Vagina (tissue), 2 donors: Measurements from ENCODE around the gene PAM16. TPM values are rescaled to one million over a fixed set of nuclear protein-coding genes. Genes with fewer than 3 reads are reported as not detected.
"Not testable (repeated sequence)": the region's sequence is repeated elsewhere in the genome, so short reads cannot be mapped to it uniquely, and the experiment has no call there.

ENCODE experiments used
- DNase-seq, 2 donors: peaks; one replicate each; pipeline ENCODE4 v3.0.0-alpha.2; 2017; ENCODE audit errors: extremely low spot score in 2 of 2
- H3K27ac ChIP-seq: fragments of 200-600 bp; sonication (generic); one replicate; pipeline ENCODE4 v1.5.1; 2019
- H3K27me3 ChIP-seq: fragments of 200-600 bp; sonication (generic); one replicate; pipeline ENCODE4 v1.5.1; 2019
- H3K36me3 ChIP-seq, 2 donors: fragments of 200-600 bp; sonication (generic); one replicate each; pipeline ENCODE4 v1.5.1; 2017 to 2019
- H3K4me1 ChIP-seq: fragments of 200-600 bp; sonication (generic); one replicate; pipeline ENCODE4 v1.5.1; 2019
- H3K4me3 ChIP-seq, 2 donors: fragments of 200-600 bp; sonication (generic); 1 replicate in 1 of 2; 2 replicates in 1 of 2; pipeline ENCODE4 v1.5.1; 2016 to 2019
- H3K9me3 ChIP-seq: fragments of 200-600 bp; sonication (generic); one replicate; pipeline ENCODE4 v1.5.1; 2019
- CTCF ChIP-seq, 3 experiments: fragments of 450-650 bp in 2 of 3; fragments of 200-600 bp in 1 of 3; sonication (generic) in 1 of 3; IDR thresholded peaks; one replicate each; pipeline ENCODE4 v1.5.1; 2017 to 2019; ENCODE audit warnings: antibody characterized with exemption in 3 of 3, mild to moderate bottlenecking in 2 of 3, moderate library complexity in 2 of 3
- POLR2A ChIP-seq, 2 donors: fragments of 450-650 bp; IDR thresholded peaks; one replicate each; pipeline ENCODE4 v1.6.1; 2017; ENCODE audit warnings: antibody characterized with exemption in 2 of 2, mild to moderate bottlenecking in 2 of 2, moderate library complexity in 2 of 2
- POLR2AphosphoS5 ChIP-seq, 2 donors: sonication (generic); formaldehyde crosslinking; IDR thresholded peaks; one replicate each; pipeline ENCODE4 v1.9.0; 2017; ENCODE audit warnings: antibody characterized with exemption in 2 of 2, mild to moderate bottlenecking in 2 of 2, low read depth in 1 of 2; ENCODE audit not compliant: insufficient read depth in 1 of 2
- intact Hi-C: fragments of 100-400 bp; cut with DNase I; formaldehyde crosslinking; loops from one replicate; pipeline ENCODE4 v1.15.1; 2023
- total RNA-seq: library from RNA; depleted of rRNA; stranded (reverse); fragments of >200 nt; gene quantifications from one replicate; pipeline ENCODE4 v1.2.3, GENCODE V29; 2016

PAM16 gene
- 76.1 TPM for total RNA-seq

GRCh38 chr16:4350787-4351659, at the start of gene PAM16:
PAM16 (minus strand) TSS chr16:4351321; CDS start chr16:4351234, 87 bp downstream.
- peaks cover 32% of the 10 kb centered on the region for H3K4me1 ChIP-seq
- intact Hi-C loops = no loop called here

GRCh38 chr16:4399001-4399730, 48.0 kb upstream of the PAM16 start:
- Histone ChIP-seq H3K27me3 (no peaks in the 10 kb centered on the region), H3K9me3 (no peaks in the 10 kb centered on the region), H3K4me3 (no peak overlapping the region), H3K27ac (no peak overlapping the region), H3K4me1 (peaks cover 6% of the 10 kb centered on the region), H3K36me3 (peaks cover 0 to 5% of the 10 kb centered on the region in 2 donors)
- no peak for DNase-seq
- TF ChIP-seq POLR2A (IDR thresholded peaks at IDR 0.05) (no peak), POLR2AphosphoS5 (IDR thresholded peaks at IDR 0.05; ENCODE audit: insufficient read depth in 1 of 2, low read depth in 1 of 2) (no peak), CTCF (IDR thresholded peaks at IDR 0.05) (no peak)
- intact Hi-C loops = no loop called here

More at GRCh38 chr16:4350787-4351659, at the start of gene PAM16:
- Histone ChIP-seq H3K27ac (peak within 1 kb of the TSS; percentile 67), H3K36me3 (no peaks in the 10 kb centered on the region), H3K9me3 (no peaks in the 10 kb centered on the region), H3K4me3 (peak within 1 kb of the TSS; percentile 89 to 96), H3K27me3 (no peaks in the 10 kb centered on the region)
- DNase-seq = no peak
- peak in 1 of 2 donors; percentile 30 for TF ChIP-seq POLR2A (IDR thresholded peaks at IDR 0.05)
- peak in 2 of 3 experiments; percentile 13 to 36 for TF ChIP-seq CTCF (IDR thresholded peaks at IDR 0.05)
- TF ChIP-seq POLR2AphosphoS5 (IDR thresholded peaks at IDR 0.05; ENCODE audit: insufficient read depth in 1 of 2, low read depth in 1 of 2) = peak; percentile 59 to 82

DNA sequence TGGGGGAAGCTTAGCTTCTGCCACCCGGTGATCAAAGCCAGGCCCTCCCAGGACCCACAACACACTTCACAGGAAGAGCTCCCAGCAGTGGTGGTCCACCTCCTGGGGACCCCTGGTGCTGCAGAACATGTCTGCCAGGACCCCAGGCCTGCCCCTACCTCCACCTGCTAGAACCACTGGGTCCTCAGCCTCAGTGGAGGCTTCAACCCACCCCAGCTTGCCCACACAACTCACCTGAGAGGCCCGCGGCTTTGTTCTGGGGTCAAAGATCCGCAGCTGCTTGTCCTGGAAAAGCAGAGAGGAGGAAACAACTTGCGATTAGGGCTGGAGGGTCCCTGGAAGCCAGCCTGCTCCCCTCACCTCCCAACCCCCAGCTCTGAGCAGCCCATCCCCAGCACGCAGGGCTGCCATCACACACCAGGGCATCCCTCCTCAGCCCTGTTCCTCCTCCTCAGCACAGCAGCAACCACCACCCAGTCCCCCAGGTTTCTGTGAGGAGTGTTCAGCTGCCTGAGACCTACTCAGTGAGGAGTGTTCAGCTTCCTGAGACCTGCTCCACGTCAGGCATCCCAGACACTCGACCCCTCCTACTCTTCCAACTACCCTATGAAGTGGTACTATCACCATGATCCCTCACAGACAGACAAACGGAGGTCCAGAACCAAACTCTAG, 44.1 kb upstream of the PAM16 start:
- Histone ChIP-seq H3K4me3 (no peak overlapping the region), H3K9me3 (no peaks in the 10 kb centered on the region), H3K4me1 (peaks cover 22% of the 10 kb centered on the region), H3K27me3 (no peaks in the 10 kb centered on the region), H3K36me3 (no peaks in the 10 kb centered on the region), H3K27ac (no peak overlapping the region)
- TF ChIP-seq POLR2AphosphoS5 (IDR thresholded peaks at IDR 0.05; ENCODE audit: insufficient read depth in 1 of 2, low read depth in 1 of 2) = no peak
- TF ChIP-seq POLR2A (IDR thresholded peaks at IDR 0.05) = no peak
- TF ChIP-seq CTCF (IDR thresholded peaks at IDR 0.05) = no peak
- DNase-seq = no peak
- intact Hi-C loops = no loop called here

DNA sequence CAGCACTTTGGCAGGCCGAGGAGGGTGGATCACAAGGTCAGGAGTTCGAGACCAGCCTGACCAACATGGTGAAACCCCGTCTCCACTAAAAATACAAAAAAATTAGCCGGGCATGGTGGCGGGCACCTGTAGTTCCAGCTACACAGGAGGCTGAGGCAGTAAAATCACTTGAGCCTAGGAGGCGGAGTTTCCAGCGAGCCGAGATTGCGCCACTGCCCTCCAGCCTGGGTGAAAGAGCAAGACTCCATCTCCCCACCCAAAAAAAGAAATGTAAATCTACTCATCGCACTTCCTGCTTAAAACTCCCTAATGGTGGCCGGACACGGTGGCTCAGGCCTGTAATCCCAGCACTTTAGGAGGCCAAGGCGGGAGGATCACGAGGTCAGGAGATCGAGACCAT, 42.7 kb upstream of the PAM16 start:
- H3K27me3 ChIP-seq, H3K36me3 ChIP-seq, H3K9me3 ChIP-seq, intact Hi-C loops, DNase-seq, H3K4me3 ChIP-seq: not testable (repeated sequence)
- peak overlapping the region; percentile 87 for H3K27ac ChIP-seq
- H3K4me1 ChIP-seq = peaks cover 22% of the 10 kb centered on the region

DNA sequence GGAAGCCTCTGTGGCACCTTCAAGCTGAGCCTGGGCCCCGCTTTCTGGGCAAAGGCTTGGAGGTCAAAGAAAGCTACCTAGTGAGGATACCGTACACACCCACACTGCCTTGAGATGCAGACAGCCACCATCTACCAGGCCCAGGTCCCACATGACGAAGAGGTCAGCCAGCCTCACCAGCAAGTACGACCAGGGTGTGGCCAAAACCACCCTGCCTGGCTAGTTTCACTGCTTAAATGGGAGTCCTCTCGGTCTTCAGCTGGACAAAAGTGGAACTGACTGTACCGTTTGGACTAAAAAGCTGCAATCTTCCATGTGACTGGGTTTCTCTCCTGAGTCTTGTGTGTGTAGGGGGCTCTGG, 42.1 kb upstream of the PAM16 start:
- H3K4me1 ChIP-seq = peaks cover 22% of the 10 kb centered on the region
- intact Hi-C loops = no loop called here
- peak overlapping the region; percentile 87 for H3K27ac ChIP-seq
- no peaks in the 10 kb centered on the region for H3K27me3 ChIP-seq
- H3K9me3 ChIP-seq = no peaks in the 10 kb centered on the region
- no peak for TF ChIP-seq POLR2A (IDR thresholded peaks at IDR 0.05)
- TF ChIP-seq CTCF (IDR thresholded peaks at IDR 0.05) = no peak
- no peak for TF ChIP-seq POLR2AphosphoS5 (IDR thresholded peaks at IDR 0.05; ENCODE audit: insufficient read depth in 1 of 2, low read depth in 1 of 2)
- DNase-seq = no peak
- no peaks in the 10 kb centered on the region for H3K36me3 ChIP-seq
- H3K4me3 ChIP-seq = no peak overlapping the region
